IgD-negative memory B cell (primary cell): ENCODE data around the gene TNFRSF12A. TPM values are rescaled to one million over a fixed set of nuclear protein-coding genes. Genes with fewer than 3 reads are reported as not detected.

Source experiments
- H3K27ac Mint-ChIP-seq, 3 donors: one replicate each; pipeline ENCODE4 v1.8.0; 2020 to 2022; ENCODE audit warnings: mild to moderate bottlenecking in 3 of 3, mixed read lengths in 3 of 3, moderate library complexity in 1 of 3
- H3K27me3 Mint-ChIP-seq: one replicate; pipeline ENCODE4 v1.8.0; 2021; ENCODE audit warnings: mixed read lengths
- H3K36me3 Mint-ChIP-seq: one replicate; pipeline ENCODE4 v1.8.0; 2020; ENCODE audit warnings: mild to moderate bottlenecking, mixed read lengths
- H3K4me1 Mint-ChIP-seq, 3 donors: one replicate each; pipeline ENCODE4 v1.8.0; 2020 to 2022; ENCODE audit warnings: mixed read lengths in 3 of 3, mild to moderate bottlenecking in 1 of 3
- H3K4me3 Mint-ChIP-seq, 4 donors: one replicate each; pipeline ENCODE4 v1.8.0; 2020 to 2022; ENCODE audit warnings: mild to moderate bottlenecking in 4 of 4, mixed read lengths in 4 of 4, moderate library complexity in 3 of 4
- H3K9me3 Mint-ChIP-seq, 3 donors: one replicate each; pipeline ENCODE4 v1.8.0; 2020 to 2021; ENCODE audit warnings: mixed read lengths in 3 of 3, mild to moderate bottlenecking in 1 of 3
- polyA plus RNA-seq: library from polyadenylated mRNA; unstranded; fragments of 300-500 nt; fragmentation: Illumina TruSeq; gene quantifications from one replicate; pipeline ENCODE4 v1.2.3, GENCODE V29; 2021

The TNFRSF12A gene
- polyA plus RNA-seq, 1 donor from 2014 or later, result 0.31 TPM

DNA sequence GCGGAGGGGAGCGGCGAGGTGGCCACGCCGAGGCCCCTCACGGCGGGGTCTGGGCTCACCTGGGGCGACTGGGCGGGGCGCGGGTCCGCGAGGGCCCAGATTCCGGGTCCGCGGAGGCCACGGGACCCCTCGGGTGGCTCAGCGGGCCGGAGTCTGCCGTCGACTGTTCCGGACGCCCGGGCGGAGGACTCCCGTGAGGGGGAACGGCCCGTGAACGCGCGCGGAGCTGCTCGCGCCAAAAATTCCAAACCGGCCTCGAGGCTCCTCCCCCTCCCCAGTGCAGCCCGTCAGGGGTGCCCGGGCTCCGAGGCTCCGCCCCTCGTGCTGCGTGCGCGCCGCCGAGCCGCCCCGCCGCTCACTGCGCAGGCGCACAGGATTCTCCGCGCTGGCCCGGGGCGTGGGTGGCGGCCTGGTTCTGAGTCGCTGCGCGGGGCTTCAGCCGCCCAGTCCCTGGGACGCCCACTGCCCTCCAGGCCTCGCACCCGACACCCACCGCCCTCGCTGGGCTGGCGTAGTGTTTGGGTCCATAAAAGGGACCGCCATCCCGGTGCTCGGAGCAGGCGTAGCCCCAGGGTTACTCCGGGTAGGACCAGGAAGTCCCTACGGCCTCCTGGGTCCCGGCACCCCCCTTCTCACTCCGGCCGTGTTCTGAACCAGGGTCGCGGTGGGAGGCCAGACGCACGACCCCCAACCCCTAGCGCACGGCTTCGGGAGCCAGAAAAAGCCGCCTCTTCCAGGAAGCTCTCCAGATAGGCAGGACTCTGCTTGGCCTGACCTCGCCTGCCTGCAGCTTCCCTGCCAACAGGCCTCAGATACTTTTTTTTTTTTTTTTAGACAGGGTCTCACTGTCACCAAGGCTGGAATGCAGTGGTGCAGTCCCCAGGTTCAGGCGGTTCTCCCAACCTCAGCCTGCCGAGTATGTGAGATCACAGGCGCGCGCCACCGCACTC is 39.7 kb upstream of the TNFRSF12A start, which contains the start of gene PKMYT1:
Gene PKMYT1 (minus strand): TSS at position 220 of the 950 bp plus-strand sequence. CDS start 789 bp downstream, outside the sequence.
- peaks cover 0 to 17% (median 8%) of the 10 kb centered on the region in 3 donors for H3K4me1 Mint-ChIP-seq
- peak within 1 kb of the TSS in 2 of 3 donors; percentile 76 to 80 for H3K27ac Mint-ChIP-seq
- H3K4me3 Mint-ChIP-seq, result peak within 1 kb of the TSS; percentile 66 to 92 (median 86)
- H3K36me3 Mint-ChIP-seq, result no peaks in the 10 kb centered on the region
- H3K27me3 Mint-ChIP-seq, result no peaks in the 10 kb centered on the region
- H3K9me3 Mint-ChIP-seq, result no peaks in the 10 kb centered on the region

DNA sequence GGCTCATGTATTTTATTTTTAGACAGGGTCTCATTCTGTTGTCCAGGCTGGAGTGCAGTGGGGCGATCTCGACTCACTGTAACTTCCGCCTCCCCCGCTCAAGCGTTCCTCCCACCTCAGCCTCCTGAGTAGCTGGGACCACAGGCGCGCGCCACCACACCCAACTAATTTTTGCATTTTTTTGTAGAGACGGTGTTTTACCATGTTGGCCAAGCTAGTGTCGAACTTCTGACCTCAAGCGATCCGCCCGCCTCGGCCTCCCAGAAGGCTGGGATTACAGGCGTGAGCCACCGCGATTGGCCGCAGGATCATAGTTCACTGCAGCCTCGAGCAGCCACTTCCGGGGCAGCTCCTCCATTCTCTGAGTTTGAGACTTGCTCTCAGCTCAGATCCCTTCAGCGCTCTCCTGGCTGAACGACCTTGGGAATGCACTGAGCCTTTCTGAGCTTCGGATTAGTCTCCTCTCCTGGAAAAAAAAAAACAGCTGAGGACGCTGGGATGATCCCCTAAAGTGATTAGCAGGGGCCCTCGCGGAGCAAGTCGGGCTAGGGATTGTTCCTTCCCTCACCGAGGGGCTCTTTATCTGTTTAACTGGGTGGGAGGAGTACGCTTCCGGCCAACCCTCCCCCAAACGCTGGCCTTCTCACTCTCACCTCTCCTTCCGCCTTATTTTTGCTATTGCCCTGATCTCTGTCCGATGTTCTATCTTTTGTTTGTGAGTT is 38.8 kb upstream of the TNFRSF12A start:
- peak overlapping the region; percentile 62 to 88 (median 80) for H3K27ac Mint-ChIP-seq
- H3K9me3 Mint-ChIP-seq, result no peaks in the 10 kb centered on the region
- H3K4me3 Mint-ChIP-seq, result peak overlapping the region; percentile 66 to 92 (median 86)
- H3K36me3 Mint-ChIP-seq, result no peaks in the 10 kb centered on the region
- no peaks in the 10 kb centered on the region for H3K27me3 Mint-ChIP-seq
- peaks cover 0 to 17% (median 8%) of the 10 kb centered on the region in 3 donors for H3K4me1 Mint-ChIP-seq

DNA sequence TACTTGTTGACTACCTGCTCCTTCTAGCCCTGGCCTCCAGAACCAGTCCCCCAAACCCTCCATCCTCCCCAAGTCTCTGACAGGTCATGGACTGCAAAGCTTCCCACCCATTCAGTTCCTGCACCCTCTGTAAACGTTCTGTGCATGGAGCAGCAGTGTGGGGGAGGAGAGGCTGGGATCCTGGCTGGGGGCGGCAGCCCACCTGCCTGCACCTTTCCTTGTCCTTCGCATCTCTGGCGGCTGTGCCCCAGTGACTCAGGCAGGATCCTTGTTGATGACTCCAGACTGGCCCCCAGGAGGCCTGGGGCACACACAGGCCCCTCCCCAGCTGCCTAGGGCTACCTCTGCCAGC is 38.3 kb upstream of the TNFRSF12A start:
- Mint-ChIP-seq H3K27me3 (no peaks in the 10 kb centered on the region), H3K4me1 (peaks cover 0 to 17% (median 8%) of the 10 kb centered on the region in 3 donors), H3K27ac (peak overlapping the region in 2 of 3 donors; percentile 62 to 88), H3K4me3 (peak overlapping the region; percentile 51 to 89 (median 69)), H3K36me3 (no peaks in the 10 kb centered on the region), H3K9me3 (no peaks in the 10 kb centered on the region)

DNA sequence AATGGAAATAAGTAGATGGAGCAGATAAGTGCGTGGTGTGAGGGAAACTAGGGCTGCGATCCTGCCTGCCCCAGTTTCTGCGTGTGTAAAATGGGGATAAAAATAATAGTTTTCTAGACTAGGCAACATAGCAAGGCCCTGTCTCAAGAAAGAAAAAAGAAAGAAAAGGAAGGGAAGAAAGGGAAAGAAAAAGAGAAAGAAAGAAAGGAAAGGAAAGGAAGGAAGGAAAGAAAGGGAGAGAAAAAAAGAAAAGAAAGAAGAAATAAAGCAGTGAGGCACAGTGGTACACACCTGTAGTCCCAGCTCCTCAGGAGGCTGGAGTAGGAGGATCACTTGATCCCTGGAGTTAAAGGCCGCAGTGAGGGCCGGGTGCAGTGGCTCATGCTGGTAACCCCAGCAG is 37.8 kb upstream of the TNFRSF12A start:
- Mint-ChIP-seq H3K4me3 (peak overlapping the region in 3 of 4 donors; percentile 51 to 66 (median 63)), H3K27ac (peak overlapping the region in 1 of 3 donors; percentile 13), H3K4me1 (peaks cover 0 to 17% (median 8%) of the 10 kb centered on the region in 3 donors), H3K27me3 (no peaks in the 10 kb centered on the region), H3K9me3 (no peaks in the 10 kb centered on the region), H3K36me3 (no peaks in the 10 kb centered on the region)

DNA sequence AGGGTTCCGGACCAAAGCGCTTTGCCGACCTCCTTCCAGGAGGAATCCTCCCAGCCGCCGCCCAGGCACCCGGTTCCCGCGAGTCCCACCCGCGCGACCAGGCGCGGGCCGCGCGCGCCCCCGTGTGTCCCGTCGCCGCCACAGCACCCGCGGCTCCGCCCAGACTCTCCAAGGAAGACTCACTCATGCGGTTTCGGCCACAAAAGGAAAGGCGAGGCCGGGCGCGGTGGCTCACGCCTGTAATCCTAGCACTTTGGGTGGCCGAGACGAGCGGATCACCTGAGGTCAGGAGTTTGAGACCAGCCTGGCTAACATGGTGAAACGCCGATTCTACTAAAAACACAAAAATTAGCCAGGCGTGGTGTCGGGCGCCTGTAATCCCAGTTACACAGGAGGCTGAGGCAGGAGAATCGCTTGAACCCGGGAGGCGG is 36.4 kb upstream of the TNFRSF12A start:
- Mint-ChIP-seq H3K27ac (no peak overlapping the region), H3K36me3 (no peaks in the 10 kb centered on the region), H3K9me3 (no peaks in the 10 kb centered on the region)

DNA sequence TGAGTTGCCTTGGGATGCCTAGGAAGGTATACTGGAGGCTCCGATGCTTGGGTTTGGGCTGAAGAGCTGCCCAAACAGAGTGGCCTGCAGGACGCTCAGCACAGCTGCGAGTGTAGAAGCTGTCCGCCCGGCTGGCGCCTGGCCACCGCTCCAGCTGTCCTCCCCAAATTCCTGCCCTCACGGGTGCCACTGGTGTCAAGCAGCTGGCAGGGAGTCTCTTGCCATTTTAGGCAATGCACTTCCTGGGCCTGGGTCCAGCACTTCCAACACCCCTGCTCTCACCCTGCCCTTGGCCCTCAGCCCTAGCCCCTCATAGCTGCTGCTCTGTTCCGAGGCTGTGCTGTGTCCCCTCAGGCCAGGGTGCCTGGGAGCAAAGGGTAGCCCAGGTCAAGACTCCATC is 34.7 kb upstream of the TNFRSF12A start:
- Mint-ChIP-seq H3K4me1 (peaks cover 0 to 16% (median 8%) of the 10 kb centered on the region in 3 donors), H3K27me3 (no peaks in the 10 kb centered on the region), H3K4me3 (no peak overlapping the region), H3K36me3 (no peaks in the 10 kb centered on the region), H3K9me3 (no peaks in the 10 kb centered on the region), H3K27ac (no peak overlapping the region)

More for the DNA sequence above, 36.4 kb upstream of the TNFRSF12A start:
- Mint-ChIP-seq H3K4me3 (peak overlapping the region; percentile 34 to 82 (median 54)), H3K27me3 (no peaks in the 10 kb centered on the region), H3K4me1 (peaks cover 0 to 17% (median 8%) of the 10 kb centered on the region in 3 donors)

DNA sequence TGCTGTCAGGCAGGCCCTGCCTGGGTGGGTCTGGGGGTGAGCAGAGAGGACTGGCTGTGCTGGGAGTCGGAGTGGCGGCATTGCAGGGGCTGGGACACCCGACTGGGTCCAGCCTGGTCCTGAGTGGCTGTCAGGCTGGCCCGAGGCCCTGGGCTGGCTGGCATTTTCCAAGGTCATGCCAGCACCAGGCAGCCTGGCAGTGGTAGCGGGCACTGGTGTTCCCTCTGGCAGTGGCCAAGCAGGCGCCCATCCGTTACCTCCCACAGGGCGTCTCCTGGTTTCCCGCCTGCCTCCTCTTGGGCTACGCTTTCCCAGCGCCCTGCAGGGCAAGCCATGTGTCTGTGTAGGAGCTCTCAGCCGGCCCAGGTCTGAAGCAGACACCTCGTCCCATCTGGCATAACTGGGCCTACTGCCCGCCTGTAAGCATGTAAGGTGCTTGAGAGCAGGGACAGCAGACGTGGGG is 34.2 kb upstream of the TNFRSF12A start:
- no peak overlapping the region for H3K27ac Mint-ChIP-seq
- H3K9me3 Mint-ChIP-seq, result no peaks in the 10 kb centered on the region
- peaks cover 0 to 13% (median 8%) of the 10 kb centered on the region in 3 donors for H3K4me1 Mint-ChIP-seq
- no peaks in the 10 kb centered on the region for H3K36me3 Mint-ChIP-seq
- no peaks in the 10 kb centered on the region for H3K27me3 Mint-ChIP-seq
- no peak overlapping the region for H3K4me3 Mint-ChIP-seq

DNA sequence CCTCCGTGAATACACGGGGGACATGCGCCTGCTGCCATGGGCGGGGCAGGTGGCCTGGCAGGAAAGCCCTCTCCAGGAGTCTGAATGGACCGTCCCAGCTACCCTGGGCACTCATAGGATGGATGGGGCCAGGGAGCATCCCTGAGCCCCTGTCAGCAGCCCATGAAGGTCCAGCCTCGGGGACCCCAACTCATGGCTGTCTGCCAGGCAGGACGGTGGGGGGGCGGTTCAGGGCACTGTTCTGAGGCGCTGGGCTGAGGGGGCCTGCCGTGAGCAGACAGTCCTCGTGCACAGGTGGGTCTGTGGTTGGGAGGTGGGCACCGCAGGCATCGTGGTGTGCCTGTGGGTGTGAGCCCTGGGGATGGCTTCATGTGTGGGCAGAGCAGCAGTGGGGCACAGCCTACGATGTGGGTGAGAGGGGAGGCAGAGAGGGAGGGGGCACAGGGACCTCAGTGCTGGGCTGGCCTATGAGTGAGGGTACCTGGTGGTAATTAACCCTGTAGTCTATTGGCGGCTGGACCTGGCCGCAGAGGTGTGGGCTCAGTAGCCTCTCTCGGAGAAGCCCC is 33.5 kb upstream of the TNFRSF12A start:
- Mint-ChIP-seq H3K4me1 (peaks cover 0 to 8% (median 7%) of the 10 kb centered on the region in 3 donors), H3K27ac (peak overlapping the region in 1 of 3 donors; percentile 18), H3K4me3 (no peak overlapping the region), H3K9me3 (no peaks in the 10 kb centered on the region), H3K27me3 (no peaks in the 10 kb centered on the region), H3K36me3 (no peaks in the 10 kb centered on the region)

DNA sequence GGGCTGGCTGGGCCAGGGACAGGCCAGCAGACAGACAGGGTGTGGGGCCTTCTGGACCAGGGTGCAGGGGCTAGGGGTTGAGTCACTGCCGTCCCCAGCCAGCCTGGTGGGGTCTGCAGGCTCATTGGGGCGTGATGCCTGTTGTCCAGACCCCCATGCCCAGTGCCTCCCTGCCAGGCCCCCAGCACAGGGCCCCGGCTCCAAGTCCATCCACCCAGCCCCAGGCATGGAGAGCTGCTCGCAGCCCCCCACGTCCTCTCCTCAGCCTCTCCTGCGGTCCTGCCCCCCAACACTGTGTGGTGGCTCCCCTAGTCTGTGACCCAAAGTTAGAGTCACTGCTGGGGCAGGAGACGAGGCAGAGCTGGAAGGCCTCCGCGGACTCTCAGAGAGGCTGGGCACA is 32.9 kb upstream of the TNFRSF12A start:
- no peaks in the 10 kb centered on the region for H3K9me3 Mint-ChIP-seq
- H3K27me3 Mint-ChIP-seq, result no peaks in the 10 kb centered on the region
- peaks cover 0 to 7% (median 7%) of the 10 kb centered on the region in 3 donors for H3K4me1 Mint-ChIP-seq
- no peaks in the 10 kb centered on the region for H3K36me3 Mint-ChIP-seq
- no peak overlapping the region for H3K4me3 Mint-ChIP-seq
- H3K27ac Mint-ChIP-seq, result no peak overlapping the region

DNA sequence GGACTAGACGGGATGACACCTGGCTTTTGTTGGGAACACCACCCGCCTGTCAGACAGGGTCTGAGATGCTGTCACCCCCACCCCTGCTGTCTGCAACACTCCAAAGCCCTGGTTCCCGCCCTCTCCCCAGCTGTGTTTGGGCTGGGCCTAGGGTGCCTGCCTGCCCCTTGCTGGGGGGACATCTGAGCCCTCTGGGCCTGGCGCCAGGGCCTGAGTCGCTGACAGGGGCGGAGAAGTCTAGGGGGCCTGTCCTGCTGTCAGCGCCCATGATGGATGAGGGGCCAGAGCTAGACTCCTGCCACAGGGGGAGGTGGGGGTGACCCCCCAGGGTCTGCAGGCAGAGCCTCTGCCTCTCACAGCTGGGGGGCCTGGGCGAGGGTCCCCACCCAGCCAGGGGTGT is 32.3 kb upstream of the TNFRSF12A start:
- no peaks in the 10 kb centered on the region for H3K27me3 Mint-ChIP-seq
- peaks cover 0 to 7% (median 4%) of the 10 kb centered on the region in 3 donors for H3K4me1 Mint-ChIP-seq
- H3K27ac Mint-ChIP-seq, result no peak overlapping the region
- no peaks in the 10 kb centered on the region for H3K9me3 Mint-ChIP-seq
- no peak overlapping the region for H3K4me3 Mint-ChIP-seq
- no peaks in the 10 kb centered on the region for H3K36me3 Mint-ChIP-seq

DNA sequence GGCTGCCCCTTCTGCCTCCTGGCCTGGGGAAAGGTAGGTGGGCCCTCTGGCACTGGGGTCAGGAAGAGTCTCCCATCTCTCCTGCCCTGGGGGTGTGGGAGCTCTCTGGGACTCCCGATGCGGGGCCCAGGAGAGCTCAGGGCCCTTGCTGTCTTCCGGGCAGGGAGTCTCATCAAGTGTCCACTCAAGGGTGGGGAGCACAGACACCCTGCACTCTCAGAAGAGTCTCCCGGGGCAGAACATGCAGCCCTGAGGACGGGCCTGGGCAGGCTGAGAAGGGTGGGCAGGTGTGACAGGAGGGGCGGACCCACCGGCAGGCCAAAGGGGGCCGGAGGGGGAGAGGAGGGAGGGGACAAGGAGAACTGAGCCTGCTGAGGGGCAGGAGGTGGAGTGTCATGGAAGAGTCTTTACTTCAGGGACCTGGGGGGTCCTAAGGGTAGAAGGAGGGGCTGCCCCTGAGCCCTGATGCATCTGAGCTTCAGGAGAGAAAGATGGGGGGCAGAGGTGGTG is 31.5 kb upstream of the TNFRSF12A start:
- Mint-ChIP-seq H3K4me3 (no peak overlapping the region), H3K4me1 (peaks cover 0 to 4% (median 2%) of the 10 kb centered on the region in 3 donors), H3K9me3 (no peaks in the 10 kb centered on the region), H3K27ac (no peak overlapping the region), H3K27me3 (no peaks in the 10 kb centered on the region), H3K36me3 (no peaks in the 10 kb centered on the region)

DNA sequence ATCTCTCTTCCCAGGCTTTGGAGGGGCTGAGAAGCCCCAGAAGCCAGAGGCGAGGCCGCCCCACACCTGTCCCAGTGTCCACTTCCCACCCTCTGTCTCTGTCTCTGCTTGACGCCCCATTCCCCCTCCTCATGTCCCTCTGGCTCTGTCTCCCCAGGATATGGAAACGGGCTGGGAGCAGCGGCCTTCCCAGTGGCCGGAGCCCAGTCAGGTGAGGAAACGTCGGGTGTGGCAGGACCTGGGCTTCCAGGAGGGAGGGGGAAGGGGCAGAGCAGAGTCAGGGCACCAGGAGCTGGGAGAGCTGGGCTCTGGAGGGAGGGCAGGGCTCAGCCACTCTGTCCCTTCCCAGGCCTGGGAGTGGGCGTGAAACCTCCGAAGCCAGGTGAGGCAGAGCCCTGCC is 29.3 kb upstream of the TNFRSF12A start:
- H3K4me3 Mint-ChIP-seq, result no peak overlapping the region
- no peaks in the 10 kb centered on the region for H3K27me3 Mint-ChIP-seq
- no peaks in the 10 kb centered on the region for H3K9me3 Mint-ChIP-seq
- no peaks in the 10 kb centered on the region for H3K36me3 Mint-ChIP-seq
- H3K27ac Mint-ChIP-seq, result no peak overlapping the region
- no peaks in the 10 kb centered on the region for H3K4me1 Mint-ChIP-seq

DNA sequence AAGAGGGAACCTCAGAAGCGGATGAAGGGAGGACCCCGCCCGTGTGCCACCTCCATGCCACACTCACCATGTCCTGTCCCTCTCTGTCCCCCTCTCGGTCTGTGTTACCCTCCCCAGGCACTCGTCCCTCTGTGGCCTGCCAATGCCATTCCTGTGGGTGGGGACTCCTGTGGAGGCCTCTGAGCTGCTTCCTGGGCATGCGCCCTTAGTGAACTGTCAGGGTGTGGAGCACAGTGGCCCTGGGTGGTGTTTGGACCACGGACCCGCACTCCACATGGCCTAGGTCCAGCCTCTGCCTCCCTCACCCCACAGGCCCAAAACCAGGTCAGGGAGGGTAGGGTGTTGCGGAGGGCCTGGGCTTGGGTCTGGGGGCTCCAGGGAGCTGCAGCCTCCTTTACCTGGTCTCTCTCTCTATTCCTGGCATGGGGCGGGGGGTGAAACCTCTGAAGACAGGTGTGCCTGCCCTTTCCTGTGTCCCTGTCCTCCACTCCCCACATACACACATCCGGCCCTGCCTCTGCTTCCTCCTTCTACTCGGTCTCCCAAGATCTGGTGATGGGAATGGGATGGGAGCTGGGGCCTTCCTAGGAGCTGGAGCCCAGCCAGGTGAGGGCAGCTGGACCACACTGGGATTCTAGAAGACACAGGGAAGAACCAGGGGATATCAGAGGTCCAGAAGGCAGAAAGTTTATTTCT is 28.5 kb upstream of the TNFRSF12A start:
- Mint-ChIP-seq H3K9me3 (no peaks in the 10 kb centered on the region), H3K27me3 (no peaks in the 10 kb centered on the region), H3K27ac (no peak overlapping the region), H3K4me3 (no peak overlapping the region), H3K4me1 (no peaks in the 10 kb centered on the region), H3K36me3 (no peaks in the 10 kb centered on the region)

DNA sequence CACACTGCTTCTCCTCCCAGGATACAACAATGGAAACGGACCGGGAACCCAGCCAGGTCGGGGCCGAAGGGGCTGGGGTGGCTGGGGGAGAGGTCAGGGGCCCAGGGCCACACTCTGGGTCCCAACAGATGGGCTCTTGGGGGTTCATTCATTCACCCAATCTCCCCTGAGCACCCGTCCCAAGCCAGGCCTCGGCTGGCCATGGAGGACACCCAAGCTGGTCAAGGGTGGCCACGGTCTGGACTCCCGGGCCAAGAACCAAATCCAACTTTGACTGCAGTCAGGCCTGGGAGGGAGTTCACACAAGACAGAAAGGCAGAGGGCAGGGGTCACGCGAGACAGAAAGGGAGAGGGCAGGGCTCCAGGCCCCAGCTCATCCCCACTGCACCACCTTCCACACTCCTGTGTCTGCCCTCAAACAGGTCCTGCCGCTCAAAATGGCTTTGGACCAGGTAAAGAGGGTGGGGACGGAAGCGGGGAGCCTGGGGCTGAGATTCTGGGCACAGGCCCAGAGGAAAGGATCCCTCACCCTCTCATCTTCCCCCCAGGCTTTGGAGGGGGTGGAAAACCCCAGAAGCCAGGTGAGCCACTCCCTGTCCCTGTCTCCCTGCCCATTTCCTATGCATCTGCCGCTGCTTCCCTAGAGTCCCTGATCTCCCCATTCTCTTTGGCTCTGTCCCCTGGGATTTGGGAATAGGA is 27.6 kb upstream of the TNFRSF12A start:
- H3K4me3 Mint-ChIP-seq, result peak overlapping the region in 1 of 4 donors; percentile 28

More for the DNA sequence above, 27.6 kb upstream of the TNFRSF12A start:
- Mint-ChIP-seq H3K27ac (no peak overlapping the region), H3K36me3 (no peaks in the 10 kb centered on the region), H3K27me3 (no peaks in the 10 kb centered on the region), H3K9me3 (no peaks in the 10 kb centered on the region), H3K4me1 (no peaks in the 10 kb centered on the region)
